GM23338 (cell line): ENCODE measurements around the gene C15orf61. TPM values are rescaled to one million over a fixed set of nuclear protein-coding genes. Genes with fewer than 3 reads are reported as not detected.

Experiments used
- ATAC-seq: fragments of 200-7000 bp; cut with Tn5 transposase; 3 replicates; pipeline ENCODE4 v1.9.1; 2020
- DNase-seq: peaks from one replicate; pipeline ENCODE4 v3.0.0-alpha.2; 2015; ENCODE audit warnings: low spot score
- H2AFZ ChIP-seq: fragments of 200-600 bp; sonication (generic); 2 replicates; pipeline ENCODE4 v1.8.0; 2016; ENCODE audit warnings: antibody characterized with exemption, mild to moderate bottlenecking, moderate library complexity
- H3F3A ChIP-seq: fragments of 200-600 bp; sonication (generic); replicated peaks from 2 replicates; pipeline ENCODE4 v1.8.0; 2017; ENCODE audit warnings: antibody characterized with exemption, mixed run types, low read depth
- H3K27ac ChIP-seq: fragments of 200-600 bp; sonication (generic); 2 replicates; pipeline ENCODE4 v1.6.1; 2016; ENCODE audit warnings: low read depth
- H3K27me3 ChIP-seq: fragments of 200-600 bp; sonication (generic); 2 replicates; pipeline ENCODE4 v1.8.0; 2016; ENCODE audit warnings: mild to moderate bottlenecking, mixed run types, moderate library complexity; ENCODE audit not compliant: insufficient read depth
- H3K36me3 ChIP-seq: fragments of 200-600 bp; sonication (generic); 2 replicates; pipeline ENCODE4 v1.8.0; 2016; ENCODE audit warnings: mild to moderate bottlenecking; ENCODE audit not compliant: insufficient read depth
- H3K4me1 ChIP-seq: fragments of 200-600 bp; sonication (generic); 2 replicates; pipeline ENCODE4 v1.8.0; 2016; ENCODE audit warnings: mild to moderate bottlenecking, moderate library complexity; ENCODE audit not compliant: insufficient read depth
- H3K4me2 ChIP-seq: fragments of 200-600 bp; sonication (generic); 2 replicates; pipeline ENCODE4 v1.7.1; 2017; ENCODE audit warnings: mixed run types
- H3K4me3 ChIP-seq: fragments of 200-600 bp; sonication (generic); 2 replicates; pipeline ENCODE4 v1.6.1; 2016; ENCODE audit warnings: mixed run types
- H3K79me2 ChIP-seq: fragments of 200-600 bp; sonication (generic); replicated peaks from 2 replicates; pipeline ENCODE4 v1.8.0; 2017; ENCODE audit warnings: mild to moderate bottlenecking; ENCODE audit not compliant: insufficient read depth
- H3K9me2 ChIP-seq: fragments of 200-600 bp; sonication (generic); 2 replicates; pipeline ENCODE4 v1.8.0; 2017; ENCODE audit not compliant: insufficient read depth
- H4K20me1 ChIP-seq: fragments of 200-600 bp; sonication (generic); replicated peaks from 2 replicates; pipeline ENCODE4 v1.8.0; 2017; ENCODE audit warnings: mild to moderate bottlenecking; ENCODE audit not compliant: insufficient read depth
- H3K27ac Mint-ChIP-seq: 2 replicates; pipeline ENCODE4 v1.8.0; 2020; ENCODE audit warnings: inconsistent platforms, mild to moderate bottlenecking, moderate library complexity, mixed read lengths
- H3K27me3 Mint-ChIP-seq: 3 replicates; pipeline ENCODE4 v1.8.0; 2022; ENCODE audit warnings: low read depth, mild to moderate bottlenecking, moderate library complexity, mixed read lengths, inconsistent platforms; ENCODE audit not compliant: insufficient read depth, poor library complexity
- H3K36me3 Mint-ChIP-seq: 3 replicates; pipeline ENCODE4 v1.8.0; 2021; ENCODE audit warnings: low read depth, mild to moderate bottlenecking, inconsistent platforms, moderate library complexity, mixed read lengths
- H3K4me1 Mint-ChIP-seq: 3 replicates; pipeline ENCODE4 v1.8.0; 2020; ENCODE audit warnings: mild to moderate bottlenecking, inconsistent platforms, mixed read lengths
- H3K4me3 Mint-ChIP-seq: 3 replicates; pipeline ENCODE4 v1.8.0; 2021; ENCODE audit warnings: moderate library complexity, mild to moderate bottlenecking, inconsistent platforms, mixed read lengths
- H3K9me3 Mint-ChIP-seq: 3 replicates; pipeline ENCODE4 v1.8.0; 2020; ENCODE audit warnings: moderate library complexity, mild to moderate bottlenecking, inconsistent platforms, mixed read lengths
- EZH2phosphoT487 ChIP-seq: fragments of 200-600 bp; sonication (generic); IDR thresholded peaks from one replicate; pipeline ENCODE4 v1.8.1; 2018; ENCODE audit warnings: antibody characterized with exemption; ENCODE audit not compliant: unreplicated experiment
- JUNB ChIP-seq: IDR thresholded peaks from one replicate; pipeline ENCODE4 v1.6.1; 2016; ENCODE audit warnings: antibody characterized with exemption; ENCODE audit not compliant: unreplicated experiment
- NANOG ChIP-seq: IDR thresholded peaks from 2 replicates; pipeline ENCODE4 v1.6.1; 2016; ENCODE audit warnings: antibody characterized with exemption, borderline replicate concordance
- POLR2AphosphoS5 ChIP-seq: IDR thresholded peaks from 2 replicates; pipeline ENCODE4 v1.6.1; 2016; ENCODE audit warnings: antibody characterized with exemption, low read depth
- REST ChIP-seq: IDR thresholded peaks from one replicate; pipeline ENCODE4 v1.6.1; 2018; ENCODE audit warnings: antibody characterized with exemption; ENCODE audit not compliant: unreplicated experiment
- STAT1 ChIP-seq: IDR thresholded peaks from one replicate; pipeline ENCODE4 v1.6.1; 2016; ENCODE audit warnings: antibody characterized with exemption; ENCODE audit not compliant: unreplicated experiment
- ZNF114 ChIP-seq: fragments of 250-450 bp; sonication (Bioruptor Pico); IDR thresholded peaks from 2 replicates; pipeline ENCODE4 v1.5.0; 2020; ENCODE audit warnings: mild to moderate bottlenecking, moderate library complexity
- ZNF331 ChIP-seq: fragments of 250-450 bp; sonication (Bioruptor Pico); IDR thresholded peaks from 2 replicates; pipeline ENCODE4 v1.5.0; 2020; ENCODE audit warnings: low read depth, mild to moderate bottlenecking, moderate library complexity
- ZNF462 ChIP-seq: fragments of 250-450 bp; sonication (Bioruptor Pico); IDR thresholded peaks from 2 replicates; pipeline ENCODE4 v1.5.0; 2020; ENCODE audit warnings: mild to moderate bottlenecking, moderate library complexity
- polyA plus RNA-seq: library from polyadenylated mRNA; unstranded; fragments of >200 nt; fragmentation: Nextera tagmentation; extraction: Ambion mirVana; gene quantifications from 2 replicates; pipeline ENCODE4 v1.2.1, GENCODE V29; 2016
- total RNA-seq: library from RNA; depleted of rRNA; stranded (reverse); fragments of >200 nt; shearing (Covaris generic); gene quantifications from 2 replicates; pipeline ENCODE4 v1.2.3, GENCODE V29; 2014

The C15orf61 gene
- total and polyA plus RNA-seq, 2 experiments from 2014 or later = 1.8 to 5.9 TPM

- no peak for TF ChIP-seq ZNF462 (CRISPR knock-in tag)
Observed at GRCh38 chr15:67479781-67480505, 41.0 kb upstream of the C15orf61 start (continued).

GRCh38 chr15:67480741-67481140, 40.2 kb upstream of the C15orf61 start:
- Mint-ChIP-seq H3K4me3 (no peak overlapping the region), H3K36me3 (no peaks in the 10 kb centered on the region)

More at GRCh38 chr15:67480741-67481140, 40.2 kb upstream of the C15orf61 start:
- Histone ChIP-seq H3K27me3 (no peaks in the 10 kb centered on the region), H3K4me1 (peaks cover 9% of the 10 kb centered on the region; the same call in 1 of the 2 replicates), H3K4me3 (no peak overlapping the region), H4K20me1 (no peaks in the 10 kb centered on the region), H3K79me2 (no peaks in the 10 kb centered on the region), H3K36me3 (no peaks in the 10 kb centered on the region), H3F3A (no peaks in the 10 kb centered on the region), H2AFZ (no peak overlapping the region), H3K9me2 (no peaks in the 10 kb centered on the region), H3K27ac (no peak overlapping the region), H3K4me2 (no peak overlapping the region)
- TF ChIP-seq EZH2phosphoT487 (no peak), STAT1 (no peak), REST (no peak), JUNB (no peak), ZNF331 (no peak), ZNF114 (CRISPR knock-in tag) (no peak), NANOG (no peak), POLR2AphosphoS5 (no peak)
- 0 out of 3 replicates have a peak, but pooled peaks cover 3% of the 10 kb centered on the region for H3K9me3 Mint-ChIP-seq
- ATAC-seq (no peak), DNase-seq (no peak)
- H3K27me3 Mint-ChIP-seq = peaks cover 7% of the 10 kb centered on the region
- H3K27ac Mint-ChIP-seq = no peak overlapping the region
- H3K4me1 Mint-ChIP-seq = peaks cover 6% of the 10 kb centered on the region; the same call in 2 of the 3 replicates
